Epithelial cell of proximal tubule (primary cell): ENCODE results near the gene CDK5RAP1. TPM values are rescaled to one million over a fixed set of nuclear protein-coding genes. Genes with fewer than 3 reads are reported as not detected.

Experiments used
- DNase-seq: peaks from one replicate; pipeline ENCODE4 v3.0.0-alpha.2; 2011; ENCODE audit warnings: low read depth
- H3K4me3 ChIP-seq: 2 replicates; pipeline ENCODE4 v1.5.1; 2011; ENCODE audit warnings: low read depth, mild to moderate bottlenecking, low read length
- CTCF ChIP-seq: conservative IDR thresholded peaks from 2 replicates; pipeline ENCODE4 v1.5.1; 2012; ENCODE audit warnings: low read depth, mild to moderate bottlenecking, low read length
- total RNA-seq: library from RNA; depleted of rRNA; stranded (reverse); fragments of >200 nt; gene quantifications from 2 replicates; pipeline ENCODE4 v1.2.3, GENCODE V29; 2015

Gene CDK5RAP1
- total RNA-seq, 1 donor from 2014 or later: 28.8 TPM

- no peak overlapping the region for H3K4me3 ChIP-seq
- DNase-seq: no peak
- TF ChIP-seq CTCF: no peak
These were observed 57.8 kb downstream of the CDK5RAP1 start for GRCh38 chr20:33343521-33343920.

- no peak for DNase-seq
- no peak for TF ChIP-seq CTCF
- H3K4me3 ChIP-seq: no peak overlapping the region
These were observed 61.7 kb downstream of the CDK5RAP1 start for GRCh38 chr20:33339515-33340058.

- no peak overlapping the region for H3K4me3 ChIP-seq
- TF ChIP-seq CTCF: no peak
- DNase-seq: no peak
These were observed 62.7 kb downstream of the CDK5RAP1 start for GRCh38 chr20:33338467-33339258.

GRCh38 chr20:33337531-33338165 lies 63.7 kb downstream of the CDK5RAP1 start:
- TF ChIP-seq CTCF: no peak
- DNase-seq: no peak
- H3K4me3 ChIP-seq: no peak overlapping the region

GRCh38 chr20:33337119-33337518 lies 64.2 kb downstream of the CDK5RAP1 start:
- no peak overlapping the region for H3K4me3 ChIP-seq
- DNase-seq: no peak
- no peak for TF ChIP-seq CTCF

GRCh38 chr20:33336375-33336774 lies 64.9 kb downstream of the CDK5RAP1 start:
- no peak for DNase-seq
- no peak for TF ChIP-seq CTCF
- no peak overlapping the region for H3K4me3 ChIP-seq

- TF ChIP-seq CTCF: no peak
- no peak for DNase-seq
- H3K4me3 ChIP-seq: no peak overlapping the region
These were observed 67.2 kb downstream of the CDK5RAP1 start for GRCh38 chr20:33334111-33334510.
